ENCODE data around the gene IP6K1.

GRCh38 chr3:49792371-49793150, 6.2 kb upstream of the IP6K1 start:
- TF ChIP-seq ZC3H10 (CRISPR knock-in tag; IDR thresholded peaks at IDR 0.05), result no peak
- TF ChIP-seq PATZ1 (CRISPR knock-in tag; IDR thresholded peaks at IDR 0.05; ENCODE audit: borderline replicate concordance), result no peak
- TF ChIP-seq RARB (CRISPR knock-in tag; IDR thresholded peaks at IDR 0.05), result no peak
- TF ChIP-seq ZNF70 (CRISPR knock-in tag; IDR thresholded peaks at IDR 0.05), result no peak
- no peak for TF ChIP-seq CSRNP3 (CRISPR knock-in tag; IDR thresholded peaks at IDR 0.05)
- no peak for TF ChIP-seq ARNTL (CRISPR knock-in tag; IDR thresholded peaks at IDR 0.05; ENCODE audit: borderline replicate concordance, low read depth)

All from SK-N-SH treated with all-trans-retinoic acid at 6 μM for 48 hours (cell line).